ENCODE data around the gene CD6. TPM values are rescaled to one million over a fixed set of nuclear protein-coding genes. Genes with fewer than 3 reads are reported as not detected.

Gene CD6
- total RNA-seq, 1 experiment from 2014 or later, result 1.4 TPM

GRCh38 chr11:60978546-60979380, 7.3 kb downstream of the CD6 start:
- H3K27me3 ChIP-seq (ENCODE audit: insufficient read depth, low read length), result no peaks in the 10 kb centered on the region; the same call in 1 of the 2 replicates
- no peak overlapping the region for H3K4me3 ChIP-seq (replicated peaks in 1 of 2; ENCODE audit: low read depth in 1 of 2, low read length in 2 of 2)
- TF ChIP-seq ZNF274 (IDR thresholded peaks at IDR 0.05; ENCODE audit: low read depth, low read length), result no peak
- no peak for TF ChIP-seq SP1 (IDR thresholded peaks at IDR 0.05; ENCODE audit: low read depth)
- TF ChIP-seq ATF3 (IDR thresholded peaks at IDR 0.05), result no peak
- no peak for TF ChIP-seq SRF (IDR thresholded peaks at IDR 0.05; ENCODE audit: low read depth)
- no peak for TF ChIP-seq SIN3A (IDR thresholded peaks at IDR 0.05; ENCODE audit: low read depth)
- H3K4me2 ChIP-seq (ENCODE audit: low read length), result no peak overlapping the region
- H3K27ac ChIP-seq (ENCODE audit: low read depth, low read length), result no peak overlapping the region
- ATAC-seq (no peak), DNase-seq (ENCODE audit: low read depth, low spot score) (no peak)
- no peaks in the 10 kb centered on the region for H3K79me2 ChIP-seq (ENCODE audit: insufficient read depth, low read length)
- H3K9me3 ChIP-seq (ENCODE audit: control insufficient read depth in 1 of 2, insufficient read depth in 1 of 2, low read depth in 1 of 2, low read length in 2 of 2), result no peaks in the 10 kb centered on the region
- no TSS peak for BruUV-seq (replicated peaks)
- no peak overlapping the region for H3K9ac ChIP-seq (ENCODE audit: low read length)
- no peaks in the 10 kb centered on the region for H3K36me3 ChIP-seq (ENCODE audit: control insufficient read depth in 1 of 2, insufficient read depth in 2 of 2, low read length in 2 of 2)
- intact Hi-C loops (cut with micrococcal nuclease), result no loop called here
- POLR2A ChIA-PET, result no interaction called here
- H2AFZ ChIP-seq (ENCODE audit: low read depth, low read length, poor library complexity, severe bottlenecking), result no peak overlapping the region
- no peaks in the 10 kb centered on the region for H3K4me1 ChIP-seq (ENCODE audit: control insufficient read depth in 1 of 2, insufficient read depth in 2 of 2, low read length in 2 of 2)
- CTCF ChIA-PET, result no interaction called here
- H3K9me2 ChIP-seq (ENCODE audit: insufficient read depth), result no peaks in the 10 kb centered on the region
- H4K20me1 ChIP-seq (ENCODE audit: insufficient read depth), result no peaks in the 10 kb centered on the region
- RAD21 ChIA-PET (ENCODE audit: low non-redundant PET in 1 of 2, low total read pairs in 2 of 2, uncharacterized antibody in 2 of 2, unreplicated experiment in 2 of 2), result no interaction called here

GRCh38 chr11:60981515-60981914, 10.0 kb downstream of the CD6 start:
- no peaks in the 10 kb centered on the region for H3K9me2 ChIP-seq (ENCODE audit: insufficient read depth)
- DNase-seq (ENCODE audit: low read depth, low spot score), result no peak
- H3K79me2 ChIP-seq (ENCODE audit: insufficient read depth, low read length), result no peaks in the 10 kb centered on the region
- ChIA-PET RAD21 (ENCODE audit: low non-redundant PET in 1 of 2, low total read pairs in 2 of 2, uncharacterized antibody in 2 of 2, unreplicated experiment in 2 of 2) (no interaction called here), CTCF (interaction anchor here (1.1 kb wide), 1 partner anchor 11 kb away, joined by 3 read pairs; no protein-coding TSS in a partner anchor), POLR2A (no interaction called here)
- no peak overlapping the region for H3K4me2 ChIP-seq (ENCODE audit: low read length)
- H3K9me3 ChIP-seq (ENCODE audit: control insufficient read depth in 1 of 2, insufficient read depth in 1 of 2, low read depth in 1 of 2, low read length in 2 of 2), result no peaks in the 10 kb centered on the region
- H3K4me1 ChIP-seq (ENCODE audit: control insufficient read depth in 1 of 2, insufficient read depth in 2 of 2, low read length in 2 of 2), result peaks cover 3 to 9% of the 10 kb centered on the region in 2 experiments; a peak in 3 of 4 replicates
- H3K4me3 ChIP-seq (replicated peaks in 1 of 2; ENCODE audit: low read depth in 1 of 2, low read length in 2 of 2), result no peak overlapping the region
- H2AFZ ChIP-seq (ENCODE audit: low read depth, low read length, poor library complexity, severe bottlenecking), result no peak overlapping the region
- H3K9ac ChIP-seq (ENCODE audit: low read length), result no peak overlapping the region
- BruUV-seq (replicated peaks), result no TSS peak
- H3K27ac ChIP-seq (ENCODE audit: low read depth, low read length), result no peak overlapping the region
- intact Hi-C loops (cut with micrococcal nuclease), result no loop called here
- ATAC-seq, result no peak
- no peaks in the 10 kb centered on the region for H3K36me3 ChIP-seq (ENCODE audit: control insufficient read depth in 1 of 2, insufficient read depth in 2 of 2, low read length in 2 of 2)
- TF ChIP-seq SP1 (IDR thresholded peaks at IDR 0.05; ENCODE audit: low read depth), result no peak
- TF ChIP-seq FOSL1 (IDR thresholded peaks at IDR 0.05; ENCODE audit: low read depth), result no peak
- TF ChIP-seq CTCF (IDR thresholded peaks at IDR 0.05 in 2 of 3, conservative IDR thresholded peaks at IDR 0.05 in 1 of 3; ENCODE audit: borderline replicate concordance in 1 of 3, insufficient read depth in 1 of 3, low read depth in 2 of 3, low read length in 2 of 3), result no peak
- H3K27me3 ChIP-seq (ENCODE audit: insufficient read depth, low read length), result no peaks in the 10 kb centered on the region; the same call in 1 of the 2 replicates
- H4K20me1 ChIP-seq (ENCODE audit: insufficient read depth), result no peaks in the 10 kb centered on the region

Data from HCT116 (cell line).